ENCODE results near the gene HIPK3.

Gene HIPK3

GRCh38 chr11:33281758-33282157, 24.6 kb downstream of the HIPK3 start:
- Histone ChIP-seq H3K4me1 (peaks cover 0 to 47% (median 11%) of the 10 kb centered on the region in 4 donors), H3K27me3 (no peaks in the 10 kb centered on the region), H3K36me3 (peaks cover 0 to 4% (median 2%) of the 10 kb centered on the region in 3 donors), H3K27ac (no peak overlapping the region), H3K9me3 (no peaks in the 10 kb centered on the region), H3K4me3 (no peak overlapping the region)
- intact Hi-C loops (cut with DNase I; ENCODE audit: low total_unique reads), result no loop called here
- no peak for DNase-seq
- no peak for TF ChIP-seq CTCF (IDR thresholded peaks at IDR 0.05)

- H3K27me3 ChIP-seq, result no peaks in the 10 kb centered on the region
These were observed 27.6 kb downstream of the HIPK3 start for GRCh38 chr11:33284818-33285217.

GRCh38 chr11:33290319-33290718, 33.1 kb downstream of the HIPK3 start:
- TF ChIP-seq CTCF (IDR thresholded peaks at IDR 0.05), result no peak
- Histone ChIP-seq H3K4me3 (no peak overlapping the region), H3K4me1 (peaks cover 0 to 66% (median 26%) of the 10 kb centered on the region in 4 donors), H3K27me3 (no peaks in the 10 kb centered on the region), H3K9me3 (no peaks in the 10 kb centered on the region), H3K36me3 (peaks cover 0 to 15% (median 8%) of the 10 kb centered on the region in 3 donors), H3K27ac (peak overlapping the region; percentile 55 to 59)
- no peak for DNase-seq
- intact Hi-C loops (cut with DNase I; ENCODE audit: low total_unique reads), result no loop called here

More at GRCh38 chr11:33284818-33285217, 27.6 kb downstream of the HIPK3 start:
- no peak overlapping the region for H3K4me3 ChIP-seq
- H3K36me3 ChIP-seq, result peaks cover 0 to 15% (median 8%) of the 10 kb centered on the region in 3 donors
- no peak for DNase-seq
- no peak for TF ChIP-seq CTCF (IDR thresholded peaks at IDR 0.05)
- intact Hi-C loops (cut with DNase I; ENCODE audit: low total_unique reads), result no loop called here
- H3K9me3 ChIP-seq, result no peaks in the 10 kb centered on the region
- no peak overlapping the region for H3K27ac ChIP-seq
- peaks cover 0 to 42% (median 9%) of the 10 kb centered on the region in 4 donors for H3K4me1 ChIP-seq

- H3K4me1 ChIP-seq, result peaks cover 0 to 68% (median 22%) of the 10 kb centered on the region in 4 donors
- no peak for TF ChIP-seq CTCF (IDR thresholded peaks at IDR 0.05)
- no peaks in the 10 kb centered on the region for H3K9me3 ChIP-seq
- intact Hi-C loops (cut with DNase I; ENCODE audit: low total_unique reads), result no loop called here
- DNase-seq, result no peak
- H3K4me3 ChIP-seq, result peak overlapping the region in 1 of 2 donors; percentile 15
- H3K36me3 ChIP-seq, result peaks cover 0 to 15% (median 8%) of the 10 kb centered on the region in 3 donors
- H3K27ac ChIP-seq, result peak overlapping the region; percentile 55 to 59
- no peaks in the 10 kb centered on the region for H3K27me3 ChIP-seq
These were observed 34.0 kb downstream of the HIPK3 start for GRCh38 chr11:33291004-33291777.

- H3K27me3 ChIP-seq, result no peaks in the 10 kb centered on the region
- H3K4me1 ChIP-seq, result peaks cover 0 to 73% (median 20%) of the 10 kb centered on the region in 4 donors
- intact Hi-C loops (cut with DNase I; ENCODE audit: low total_unique reads), result no loop called here
- H3K27ac ChIP-seq, result peak overlapping the region; percentile 47 to 59
- H3K36me3 ChIP-seq, result peaks cover 0 to 7% (median 0%) of the 10 kb centered on the region in 3 donors
- TF ChIP-seq CTCF (IDR thresholded peaks at IDR 0.05), result no peak
- DNase-seq, result no peak
- no peaks in the 10 kb centered on the region for H3K9me3 ChIP-seq
- no peak overlapping the region for H3K4me3 ChIP-seq
These were observed 35.1 kb downstream of the HIPK3 start for GRCh38 chr11:33292311-33292710.

Data from tibial artery (tissue), 4 donors.